COLO668 (cell line): Measurements from ENCODE around the gene ZBED2.

Source experiments
- DNase-seq: peaks from one replicate; lab custom pipeline; 2025; ENCODE audit not compliant: unreplicated experiment; lab: John Stamatoyannopoulos, UW

The ZBED2 gene

GRCh38 chr3:111604119-111604518 is 9.0 kb upstream of the ZBED2 start:
- no peak for DNase-seq

- no peak for DNase-seq
Measured at GRCh38 chr3:111603679-111604078, 8.5 kb upstream of the ZBED2 start.

DNA sequence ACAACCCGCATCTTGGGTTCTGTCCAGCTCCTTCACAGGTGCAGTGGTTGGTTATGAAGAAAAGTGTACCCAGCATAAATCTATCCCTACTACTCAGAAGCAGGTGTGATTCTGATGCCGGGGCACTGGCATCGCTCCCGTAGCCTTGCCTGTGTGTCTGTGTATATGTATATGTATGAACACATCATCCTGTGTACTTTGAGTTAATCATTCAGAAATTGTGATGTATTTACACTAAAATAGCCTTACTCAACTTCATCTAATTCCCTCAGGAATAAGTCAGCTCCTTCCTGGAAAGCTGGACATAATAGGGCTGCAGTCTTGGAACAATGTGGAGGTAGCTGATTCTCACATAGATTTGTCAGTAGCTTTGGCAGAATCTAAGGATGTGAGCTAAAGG is 6.7 kb upstream of the ZBED2 start:
- DNase-seq, result no peak

GRCh38 chr3:111598552-111598951 is 3.4 kb upstream of the ZBED2 start:
- no peak for DNase-seq

DNA sequence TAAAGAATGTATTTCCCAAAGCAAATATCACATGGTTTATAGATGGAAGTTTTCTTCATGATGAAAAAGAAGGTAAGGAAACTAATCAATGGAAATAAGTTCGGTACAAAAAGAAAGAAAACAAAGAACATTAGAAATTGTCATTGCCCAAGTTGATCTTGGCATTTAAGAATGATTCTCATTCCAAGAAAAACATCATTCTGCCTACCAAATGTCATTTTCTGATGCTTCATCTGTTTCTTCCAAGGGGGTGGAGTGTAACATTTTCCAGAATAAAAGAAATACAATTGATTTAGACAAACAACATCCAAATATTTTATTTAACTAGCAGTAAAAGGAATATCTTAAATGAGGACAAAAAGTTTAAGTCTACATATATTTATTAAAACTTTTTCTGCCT is 3.0 kb upstream of the ZBED2 start:
- no peak for DNase-seq

DNA sequence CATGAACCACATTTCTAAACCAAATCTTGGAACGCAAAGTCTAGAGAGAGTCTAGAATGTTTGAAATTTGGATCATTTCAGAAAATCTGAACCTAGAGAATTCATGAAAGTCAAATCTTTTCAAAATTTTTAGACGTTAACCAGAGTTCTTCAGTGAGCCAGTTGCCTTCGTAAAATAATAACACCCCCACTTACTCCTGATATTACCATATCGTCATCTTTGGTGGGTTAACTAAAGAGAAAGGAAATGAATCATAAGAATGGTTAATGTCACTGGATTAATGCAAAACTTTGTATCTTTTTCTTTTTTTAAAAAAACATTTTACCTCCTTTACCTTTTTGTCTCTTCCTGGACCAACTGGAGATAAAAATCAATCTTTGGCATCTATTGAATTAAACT is 1.2 kb upstream of the ZBED2 start:
- no peak for DNase-seq

GRCh38 chr3:111594781-111595180 is 365 bp downstream of the ZBED2 start:
- DNase-seq, result no peak

- DNase-seq, result no peak
Measured at GRCh38 chr3:111594205-111594604, 941 bp downstream of the ZBED2 start.

GRCh38 chr3:111593666-111594065 is 1.5 kb downstream of the ZBED2 start:
- DNase-seq, result no peak

DNA sequence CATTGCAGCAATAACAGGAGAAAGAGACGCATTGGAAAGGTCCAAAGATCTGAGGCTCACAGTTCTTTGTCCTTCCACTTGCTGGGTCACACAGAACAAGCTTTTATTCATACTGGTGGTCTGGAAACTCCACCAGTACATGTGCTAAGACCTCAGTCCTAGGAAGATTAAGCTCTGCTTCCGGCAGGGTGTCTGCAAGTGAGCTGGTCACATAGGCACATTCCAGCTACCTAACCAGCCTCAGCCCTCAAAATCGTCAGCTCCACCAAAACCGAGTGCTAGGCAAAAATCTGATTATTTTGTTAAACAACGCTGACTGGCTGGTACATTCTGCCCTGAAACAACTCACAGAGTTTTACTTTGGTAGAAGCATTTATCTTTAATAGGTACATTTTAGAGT is 2.2 kb downstream of the ZBED2 start:
- DNase-seq, result no peak

DNA sequence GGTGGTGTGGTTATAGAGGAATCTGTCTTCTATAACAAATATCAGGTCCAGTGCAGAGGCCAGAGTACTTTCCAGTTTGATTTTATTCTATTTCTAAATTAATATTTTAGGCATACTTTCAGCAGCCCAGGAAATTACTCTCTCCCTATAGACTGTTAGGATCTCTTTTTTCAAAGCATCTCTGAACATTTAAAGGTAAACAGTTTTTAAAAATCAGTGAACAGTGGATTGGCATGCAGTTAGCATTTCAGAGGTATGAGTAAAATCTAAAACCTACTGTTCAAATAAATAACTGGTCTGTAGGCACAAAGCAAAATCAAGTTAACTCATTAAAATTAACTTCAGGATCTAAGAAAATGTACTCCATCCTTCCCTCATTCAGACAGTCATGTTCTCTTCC is 3.0 kb downstream of the ZBED2 start:
- DNase-seq, result no peak

DNA sequence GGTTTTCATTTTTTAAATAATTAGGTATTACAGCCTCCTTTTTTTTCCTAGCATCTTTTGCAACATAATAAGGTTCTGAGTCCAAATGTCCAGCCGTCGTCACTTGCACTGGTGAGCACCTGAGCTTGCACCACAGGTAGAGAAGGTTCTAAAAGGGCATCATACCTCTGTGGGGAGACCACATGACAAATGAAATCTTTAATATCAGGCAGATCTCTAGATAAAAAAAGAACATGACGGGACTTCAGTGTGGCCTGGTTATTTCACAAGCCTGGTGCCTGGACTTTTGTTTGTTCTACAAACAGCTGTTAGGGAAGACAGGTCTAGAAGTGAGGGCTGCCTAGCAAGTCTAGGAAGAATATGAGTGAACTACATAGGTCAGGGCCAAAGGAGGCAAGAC is 3.6 kb downstream of the ZBED2 start:
- no peak for DNase-seq

DNA sequence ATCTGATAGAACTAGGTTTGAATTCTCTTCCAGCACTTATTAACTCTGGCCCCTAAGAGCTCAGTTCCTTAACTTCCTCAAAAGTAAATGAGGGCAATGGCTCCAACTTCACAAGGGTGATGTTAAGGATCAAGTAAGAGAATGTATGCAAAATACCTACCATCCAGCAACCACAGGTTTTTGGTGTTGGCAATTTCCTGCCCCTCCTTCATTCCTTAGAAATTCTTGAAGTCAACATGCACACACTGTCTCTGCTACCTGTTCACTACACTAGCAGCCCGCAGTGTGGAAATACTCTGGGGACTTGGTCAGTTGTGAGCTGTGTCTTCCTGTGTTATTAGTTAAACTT is 5.0 kb downstream of the ZBED2 start:
- no peak for DNase-seq

DNA sequence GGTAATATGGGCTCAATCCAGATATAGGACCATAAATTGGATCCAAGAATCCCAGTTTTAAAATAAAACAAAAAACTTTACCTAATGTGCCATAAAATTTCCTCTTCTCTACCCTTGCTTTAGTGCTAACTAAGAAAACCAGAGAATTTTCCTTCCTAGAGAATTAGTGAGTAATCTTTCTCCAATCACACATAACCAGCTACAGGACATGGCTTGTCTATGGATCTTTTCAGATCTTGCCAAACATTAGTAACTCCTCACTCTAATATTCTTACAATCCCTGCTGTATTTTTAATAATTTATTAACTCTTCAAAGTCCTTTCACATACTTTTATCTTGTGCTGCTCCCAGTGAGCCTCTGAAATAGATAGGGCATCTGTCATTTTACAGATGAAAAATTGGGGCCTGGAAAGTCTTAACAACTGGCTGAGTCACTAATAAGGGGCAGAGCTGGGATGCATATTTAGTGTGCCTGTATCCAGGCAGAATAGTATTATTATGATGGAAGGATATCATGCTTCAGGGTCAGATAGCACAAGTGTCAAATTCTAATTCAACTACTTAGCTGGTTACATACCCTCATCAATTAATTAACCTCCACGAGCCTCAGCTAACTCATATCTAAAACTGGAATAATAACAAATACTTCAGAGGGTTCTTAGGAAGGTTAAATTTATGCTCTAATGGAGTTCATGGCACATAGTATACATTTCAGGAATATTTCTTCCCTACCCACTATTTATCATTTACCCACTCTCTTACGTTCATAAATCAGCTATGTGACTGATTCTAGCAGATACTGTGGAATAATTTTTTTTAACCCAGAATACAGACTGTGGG is 5.6 kb downstream of the ZBED2 start:
- no peak for DNase-seq

DNA sequence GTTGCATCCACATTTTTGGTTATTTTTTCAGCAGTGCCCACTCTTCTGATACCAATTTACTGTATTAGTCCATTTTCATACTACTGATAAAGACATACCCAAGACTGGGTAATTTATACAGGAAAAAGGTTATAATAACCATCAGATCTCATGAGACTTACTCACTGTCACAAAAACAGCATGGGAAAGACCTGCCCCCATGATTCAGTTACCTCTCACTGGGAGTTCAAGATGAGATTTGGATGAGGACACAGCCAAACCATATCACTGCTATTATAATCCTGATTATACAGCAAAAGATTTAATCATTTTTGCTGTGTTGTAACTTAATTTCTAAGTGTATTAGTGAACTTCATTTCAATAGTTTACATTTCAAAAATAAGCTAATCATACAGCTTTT is 6.6 kb downstream of the ZBED2 start:
- no peak for DNase-seq

DNA sequence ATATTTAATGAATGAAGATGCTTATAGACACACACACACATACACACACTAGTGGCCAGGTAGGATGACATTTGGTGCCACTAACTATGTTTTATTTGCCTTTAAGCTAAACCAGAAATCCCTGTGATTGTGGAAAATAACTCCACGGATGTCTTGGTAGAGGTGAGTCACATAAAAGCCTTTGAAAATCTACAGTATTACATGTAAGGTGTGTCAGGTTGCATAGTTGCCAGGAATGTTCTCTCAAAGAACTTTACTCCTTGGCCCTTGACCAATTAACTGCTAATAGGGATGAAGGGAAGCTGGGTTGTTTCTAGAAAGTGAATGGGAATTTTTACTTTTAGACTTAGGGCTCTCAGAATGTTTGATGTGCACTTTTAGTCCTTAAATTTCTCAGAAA is 9.9 kb downstream of the ZBED2 start:
- no peak for DNase-seq

DNA sequence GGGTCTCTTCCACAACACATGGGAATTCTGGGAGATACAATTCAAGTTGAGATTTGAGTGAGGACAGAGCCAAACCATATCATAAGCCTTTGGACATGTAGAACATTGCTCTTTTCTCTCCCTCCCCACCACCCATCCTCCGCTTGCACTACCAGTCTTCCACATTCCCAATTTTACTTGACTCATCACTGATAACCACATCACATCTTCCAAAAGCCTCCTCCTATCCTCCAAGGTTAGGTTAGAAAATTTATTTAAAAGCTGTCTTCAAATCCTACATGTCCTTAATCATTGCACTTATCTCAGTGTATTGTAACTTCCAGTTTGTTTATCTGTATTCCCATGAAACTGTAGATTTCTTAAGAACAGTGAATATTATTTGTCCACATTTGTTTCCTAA is 10.4 kb downstream of the ZBED2 start:
- no peak for DNase-seq

DNA sequence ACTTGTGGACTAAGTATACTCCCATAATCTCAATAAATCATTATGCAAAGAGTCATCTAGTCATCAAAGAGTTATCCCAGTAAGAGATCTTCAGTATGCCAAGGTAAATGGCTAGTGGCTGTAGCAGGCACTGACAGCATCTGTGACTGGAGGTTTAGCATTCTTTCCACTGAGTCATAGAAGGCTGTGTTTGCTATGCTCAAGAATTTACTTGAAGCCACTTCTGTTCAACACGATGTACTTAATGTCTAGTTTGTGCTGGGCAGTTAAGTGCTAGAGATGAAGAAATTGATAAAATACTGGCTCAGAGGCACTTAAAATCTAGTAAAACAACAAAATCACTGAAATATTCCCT is 13.0 kb downstream of the ZBED2 start:
- DNase-seq, result no peak

DNA sequence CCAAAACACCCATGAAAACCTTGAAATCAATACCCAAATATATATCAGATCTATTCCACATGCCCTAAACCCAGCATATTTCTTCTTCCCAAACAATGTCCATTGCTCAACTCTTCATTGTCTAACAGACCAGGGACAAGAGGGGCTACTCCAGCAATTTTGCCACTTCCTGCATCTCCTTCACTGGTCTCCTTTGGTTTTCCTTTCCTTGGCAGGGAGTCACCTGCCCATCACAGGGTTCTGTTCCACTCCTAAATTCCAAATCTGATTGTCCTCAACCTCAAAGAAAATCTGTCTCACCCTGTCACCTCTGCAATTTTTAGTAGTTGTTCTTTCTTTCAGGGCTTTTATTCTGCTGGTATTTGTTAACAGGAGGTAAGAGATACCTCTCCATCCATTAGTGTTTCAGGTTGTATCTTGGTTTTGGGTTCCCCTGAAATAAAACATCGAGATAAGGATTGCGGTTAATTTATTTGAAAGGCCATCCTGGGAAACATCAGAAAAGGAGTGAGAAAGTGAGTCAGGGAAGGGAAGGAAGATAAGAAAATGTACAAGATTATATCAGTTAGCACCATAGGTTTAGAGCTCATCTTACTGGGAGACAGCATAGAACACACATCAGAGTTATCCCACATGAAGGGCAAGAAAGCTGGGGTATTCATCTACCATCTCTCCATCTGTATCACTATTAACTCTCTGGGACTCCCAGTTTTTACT is 13.6 kb downstream of the ZBED2 start:
- DNase-seq, result no peak

- no peak for DNase-seq
Measured at GRCh38 chr3:111579495-111579894, 15.7 kb downstream of the ZBED2 start.

DNA sequence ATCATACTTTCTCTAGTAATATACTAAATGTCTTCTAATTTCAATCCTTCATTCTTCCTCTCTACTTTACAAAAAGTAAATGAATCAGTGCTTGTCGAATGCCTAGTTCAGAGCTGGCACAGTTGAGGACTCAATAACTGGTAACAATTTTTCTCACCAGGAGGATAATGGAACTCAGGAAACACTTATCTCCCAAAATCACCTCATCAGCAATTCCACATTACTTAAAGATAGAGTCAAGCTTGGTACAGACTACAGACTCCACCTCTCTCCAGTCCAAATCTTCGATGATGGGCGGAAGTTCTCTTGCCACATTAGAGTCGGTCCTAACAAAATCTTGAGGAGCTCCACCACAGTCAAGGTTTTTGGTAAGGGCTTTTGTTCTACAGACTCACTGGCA is 16.3 kb downstream of the ZBED2 start:
- DNase-seq, result no peak

- DNase-seq, result no peak
Measured at GRCh38 chr3:111577798-111578685, 17.1 kb downstream of the ZBED2 start.
